Measurements from ENCODE around the gene CALML3.
"Not testable (repeated sequence)": the region's sequence is repeated elsewhere in the genome, so short reads cannot be mapped to it uniquely, and the experiment has no call there.

Gene CALML3

DNA sequence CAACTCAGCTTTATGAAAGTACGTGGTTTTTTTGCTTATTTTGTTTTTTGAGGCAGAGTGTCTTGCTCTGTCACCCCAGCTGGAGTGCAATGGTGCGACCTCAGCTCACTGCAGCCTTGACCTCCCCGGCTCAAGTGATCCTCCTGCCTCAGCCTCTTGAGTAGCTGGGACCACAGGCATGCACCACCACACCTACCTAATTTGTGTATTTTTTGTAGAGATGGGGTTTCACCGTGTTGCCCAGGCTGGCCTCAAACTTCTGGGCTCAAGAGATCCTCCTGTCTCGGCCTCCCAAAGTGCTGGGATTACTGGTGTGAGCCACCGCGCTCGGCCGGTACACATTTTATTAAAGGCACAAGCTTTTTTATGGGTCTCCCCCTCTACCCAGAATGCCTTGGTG lies 34.3 kb downstream of the CALML3 start:
- DNase-seq: not testable (repeated sequence)

GRCh38 chr10:5559642-5560141 lies 34.9 kb downstream of the CALML3 start:
- DNase-seq: no peak

DNA sequence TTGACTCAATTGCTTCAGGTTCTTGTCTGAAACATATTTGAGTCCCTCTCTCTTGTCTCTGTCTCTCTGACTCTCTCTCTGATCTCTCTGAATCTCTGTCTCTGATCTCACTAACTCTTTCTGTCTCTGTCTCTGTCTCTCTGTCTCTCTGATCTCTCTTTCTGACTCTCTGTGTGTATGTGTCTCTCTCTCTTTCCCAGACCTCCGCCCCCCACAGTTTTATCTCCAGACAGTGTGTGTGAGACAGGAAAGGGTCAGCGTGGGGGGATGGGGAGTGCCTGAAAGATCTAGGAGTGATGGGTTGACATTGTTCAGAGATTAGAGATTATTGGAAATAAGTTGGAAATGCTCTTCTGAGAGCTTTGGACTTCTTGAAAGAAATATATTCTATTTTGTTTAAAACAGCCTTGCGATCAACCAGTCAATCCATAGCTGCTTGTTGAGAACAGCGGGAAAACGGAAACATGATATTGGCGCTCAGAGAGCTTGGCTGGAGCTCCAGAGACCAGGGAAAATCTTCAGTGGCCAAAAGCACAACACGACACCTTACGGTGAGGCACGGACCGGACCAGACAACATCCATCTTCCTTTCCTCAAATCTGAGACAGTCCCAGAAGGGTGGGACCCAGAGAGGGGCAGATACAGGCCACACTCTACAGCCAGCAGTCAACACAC lies 35.5 kb downstream of the CALML3 start:
- DNase-seq: no peak

DNA sequence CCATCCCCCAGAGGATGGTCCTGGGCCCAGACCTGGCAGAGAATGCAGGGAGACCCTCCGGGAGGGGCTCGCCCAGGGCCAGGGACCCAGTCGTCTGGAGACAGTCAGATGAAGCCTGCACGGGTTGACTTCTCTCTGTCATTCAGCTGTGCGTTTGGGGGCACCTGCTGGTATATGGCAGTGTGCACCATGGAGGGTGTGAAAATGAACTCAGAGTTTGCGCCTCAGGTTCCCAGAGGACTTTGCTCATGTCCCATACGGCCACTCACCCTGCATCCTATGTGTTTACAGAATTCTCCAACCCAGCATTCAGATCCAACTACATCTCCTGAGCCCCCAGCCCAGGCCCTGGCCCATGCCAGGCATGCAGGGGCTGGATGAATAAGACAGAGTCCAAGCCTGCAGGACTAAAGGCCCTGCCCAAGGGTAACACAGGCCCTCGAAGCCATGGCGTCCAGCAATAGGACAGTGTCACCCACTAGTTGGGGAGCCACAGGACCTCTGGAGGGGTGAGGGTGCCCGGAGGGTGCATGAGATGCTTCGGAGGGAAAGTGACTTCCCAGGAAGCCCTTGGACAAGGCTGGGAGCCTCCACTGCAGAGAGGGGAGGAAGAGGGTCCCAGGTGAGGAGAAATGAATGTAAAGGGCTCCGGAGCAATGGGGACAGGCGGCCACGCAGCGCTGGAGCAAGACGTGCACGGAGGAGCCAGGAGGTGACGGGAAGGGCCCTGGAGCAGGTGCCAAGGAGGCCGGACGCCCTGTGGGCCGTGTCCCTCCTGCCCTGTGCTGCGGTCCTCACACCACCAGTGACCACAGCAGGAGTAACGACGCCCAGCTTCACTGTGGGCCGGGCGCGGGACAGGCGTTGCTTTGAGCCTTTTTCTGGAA lies 36.3 kb downstream of the CALML3 start:
- no peak for DNase-seq

- no peak for DNase-seq
Observed at GRCh38 chr10:5561704-5562645, 37.2 kb downstream of the CALML3 start.

- DNase-seq: no peak
Observed at GRCh38 chr10:5563321-5563961, 38.7 kb downstream of the CALML3 start.

DNA sequence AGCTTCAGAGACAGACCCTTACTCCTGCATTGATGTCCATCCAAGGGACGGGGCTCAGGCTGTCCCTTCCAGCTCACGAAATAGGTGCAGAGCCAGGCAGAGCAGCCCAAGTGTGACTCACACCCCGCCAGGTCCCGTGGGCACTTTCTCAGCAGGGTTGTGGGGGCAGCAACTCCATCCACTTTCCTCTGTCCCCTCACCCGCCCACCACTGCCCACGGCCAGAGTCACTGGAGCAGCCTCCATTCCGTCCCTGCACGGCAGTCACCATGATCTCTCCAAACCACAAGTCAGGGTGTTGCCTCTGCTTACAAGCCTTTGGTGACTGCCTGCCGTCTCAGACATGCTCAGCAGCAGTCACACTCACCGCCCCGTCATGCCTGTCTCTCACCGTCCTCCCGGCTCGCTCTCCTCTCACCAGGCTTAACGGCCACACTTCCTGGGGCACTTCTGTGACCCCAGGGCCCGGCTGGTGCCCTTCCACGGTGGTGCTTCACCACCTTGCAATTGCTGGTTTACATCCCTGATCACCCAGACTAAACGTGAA lies 39.3 kb downstream of the CALML3 start:
- DNase-seq: no peak

DNA sequence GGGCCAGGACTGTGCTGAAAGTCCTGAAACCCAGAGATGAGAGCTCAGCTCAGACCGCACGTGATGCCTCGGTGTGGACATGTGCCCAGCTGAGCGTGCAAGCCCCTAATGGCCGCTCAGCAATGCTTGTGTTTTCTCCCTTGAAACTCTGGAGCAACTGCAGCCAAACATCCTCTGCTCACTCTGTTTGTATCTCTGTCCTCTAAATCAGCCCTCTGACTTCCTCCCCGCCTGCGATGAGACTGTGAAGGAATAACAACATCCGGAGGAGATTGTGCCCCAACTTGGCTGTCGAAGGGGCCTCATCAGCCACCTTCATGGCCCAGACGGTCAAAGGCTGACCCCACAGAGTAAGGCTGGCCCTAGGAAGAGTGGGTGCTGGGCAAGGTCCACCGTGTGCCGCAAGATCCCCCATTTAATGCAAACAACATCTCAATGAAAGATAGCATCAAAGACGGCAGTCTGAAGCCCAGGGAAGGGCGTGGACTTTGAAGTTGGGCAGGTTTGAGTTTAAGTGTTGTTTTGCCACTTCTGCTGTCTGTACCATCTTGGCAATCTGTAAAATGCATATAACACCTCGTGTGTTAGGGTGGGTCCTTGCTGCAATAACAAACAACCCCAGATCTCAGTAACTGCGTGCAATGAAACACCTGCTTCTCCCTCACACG lies 39.9 kb downstream of the CALML3 start:
- DNase-seq: no peak

DNA sequence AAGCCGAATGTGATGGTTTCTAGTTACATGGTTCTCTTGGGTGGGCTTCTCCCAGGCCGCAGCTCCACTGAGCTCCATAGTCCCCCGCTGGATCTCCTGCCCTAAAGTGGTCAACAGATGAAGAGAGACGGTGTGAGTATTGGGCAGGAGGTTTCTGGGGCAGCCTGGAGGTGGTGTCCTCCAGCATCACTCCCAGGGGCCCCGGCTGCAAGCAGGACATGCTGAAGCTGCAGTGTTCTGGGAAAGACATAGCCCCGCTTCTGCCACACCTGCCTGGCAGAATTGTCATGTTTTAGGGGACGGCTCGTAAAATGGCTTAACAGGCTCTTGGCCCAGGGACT lies 40.4 kb downstream of the CALML3 start:
- DNase-seq: no peak

DNA sequence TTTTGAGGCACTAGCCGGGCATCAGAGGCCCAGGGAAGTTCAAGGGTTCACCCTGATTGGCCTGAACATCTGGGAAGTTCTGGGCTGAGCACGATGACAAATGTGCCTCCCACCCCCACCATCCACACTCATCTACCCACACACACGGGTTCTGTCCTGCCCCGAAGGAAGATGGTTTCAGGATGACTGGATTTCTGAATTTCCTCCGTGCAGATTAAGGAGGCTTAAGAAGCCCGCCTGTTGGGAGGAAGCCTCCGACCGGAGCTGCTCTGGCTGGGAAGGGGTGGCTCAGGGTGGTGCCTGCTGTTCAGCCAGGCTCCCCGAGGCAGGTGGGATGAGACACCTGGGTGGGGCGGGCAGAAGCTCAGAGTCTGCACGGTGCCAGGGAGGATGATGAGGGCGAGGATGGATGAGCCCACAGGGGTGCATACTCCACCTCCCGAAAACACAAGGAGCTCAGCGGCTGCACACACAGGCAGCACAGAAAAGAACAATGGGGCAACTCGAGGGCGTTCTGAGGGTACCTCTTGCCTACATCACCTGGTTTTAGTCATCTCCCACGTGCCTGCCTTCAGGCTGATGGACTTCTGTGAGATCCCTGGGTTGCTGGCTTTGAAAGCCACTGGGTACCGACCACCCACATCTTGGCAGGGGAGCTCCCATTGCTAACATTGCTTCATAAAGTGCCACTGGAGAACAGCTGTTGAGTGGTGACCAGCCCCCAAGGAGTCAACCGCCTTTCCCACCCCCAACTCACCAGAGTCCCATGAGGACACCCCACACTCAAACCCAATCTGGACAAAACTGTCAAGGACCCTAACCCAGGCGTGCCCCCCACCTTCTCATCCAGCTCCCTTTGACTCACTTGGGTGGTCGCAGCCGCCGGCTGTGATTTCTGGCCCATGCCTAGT lies 41.2 kb downstream of the CALML3 start:
- DNase-seq: no peak

- DNase-seq: no peak
Observed at GRCh38 chr10:5566614-5567013, 41.9 kb downstream of the CALML3 start.

GRCh38 chr10:5567477-5567876 lies 42.7 kb downstream of the CALML3 start:
- DNase-seq: no peak

- DNase-seq: no peak
Observed at GRCh38 chr10:5568984-5569383, 44.2 kb downstream of the CALML3 start.

GRCh38 chr10:5569568-5569967 lies 44.8 kb downstream of the CALML3 start:
- no peak for DNase-seq

GRCh38 chr10:5570007-5570655 lies 45.4 kb downstream of the CALML3 start:
- no peak for DNase-seq

DNA sequence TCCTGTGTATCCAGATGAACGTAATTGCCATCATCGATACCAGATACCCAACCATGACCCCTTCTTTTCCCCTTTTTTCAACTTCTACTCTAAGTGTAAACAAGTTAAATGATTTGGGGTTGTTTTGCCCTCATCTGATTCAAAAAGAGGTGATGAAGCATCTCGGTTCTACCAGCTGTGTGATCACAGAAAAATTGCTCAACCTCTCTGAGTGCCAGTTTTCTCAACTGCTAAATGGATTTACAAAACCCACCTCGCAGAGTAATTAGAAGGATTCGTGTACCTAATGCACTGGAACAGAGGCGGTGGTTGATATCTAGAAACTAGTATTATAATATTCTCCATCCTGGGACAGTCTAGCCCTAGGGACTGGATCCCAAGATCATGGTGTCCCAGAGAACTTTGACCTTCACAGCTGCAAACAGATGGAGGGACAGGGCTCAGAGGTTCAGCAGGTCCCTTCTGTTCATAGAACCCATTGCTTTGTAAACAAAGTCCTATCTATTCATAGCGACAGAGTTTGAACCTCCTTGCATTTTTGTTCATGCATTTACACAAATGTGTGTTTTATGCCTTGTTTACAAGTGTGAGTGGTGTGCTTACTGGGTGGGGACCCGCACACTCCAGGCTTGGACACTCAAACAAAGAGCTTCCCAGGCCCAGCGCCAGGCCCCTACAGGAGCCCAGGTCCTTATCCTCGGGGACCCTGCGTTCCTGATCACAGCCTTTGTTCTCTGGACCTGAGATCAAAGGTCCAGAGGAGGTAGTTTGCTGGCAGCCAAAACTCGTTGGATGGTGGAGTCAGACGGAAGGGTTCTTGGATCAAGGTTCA lies 46.4 kb downstream of the CALML3 start:
- DNase-seq: no peak

- DNase-seq: no peak
Observed at GRCh38 chr10:5571826-5572225, 47.1 kb downstream of the CALML3 start.

- no peak for DNase-seq
Observed at GRCh38 chr10:5573319-5573950, 48.7 kb downstream of the CALML3 start.
